Stimulated activated CD8-positive, alpha-beta memory T cell treated with anti-CD3 and anti-CD28 coated beads, Interleukin-7, amount 100 ng/mL, for 1 hour (primary cell): Measurements from ENCODE around the gene RIC1.
"Not testable (repeated sequence)": the region's sequence is repeated elsewhere in the genome, so short reads cannot be mapped to it uniquely, and the experiment has no call there.

Experiments used
- DNase-seq, 2 donors: peaks; one replicate each; pipeline ENCODE4 v3.0.0-alpha.2; 2020; ENCODE audit warnings: low read depth in 2 of 2

Gene RIC1

DNA sequence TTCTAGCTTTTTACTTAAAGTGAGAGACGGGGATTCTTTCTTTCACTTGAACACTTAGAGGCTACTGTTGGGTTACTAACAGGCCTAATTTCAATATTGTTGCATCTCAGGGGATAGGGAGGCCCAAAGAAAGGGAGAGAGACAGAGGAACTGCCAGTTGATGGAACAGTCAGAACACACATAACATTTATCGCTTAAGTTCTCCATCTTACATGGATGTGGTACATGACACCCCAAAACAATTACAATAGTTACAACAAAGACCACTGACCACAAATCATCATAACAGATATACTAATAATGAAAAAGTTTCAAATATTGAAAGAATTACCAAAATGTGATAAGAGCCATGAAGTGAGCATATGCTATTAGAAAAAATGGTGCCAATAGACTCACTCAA is 4.3 kb upstream of the RIC1 start:
- DNase-seq = no peak

- DNase-seq = no peak
These were observed 1.9 kb upstream of the RIC1 start for GRCh38 chr9:5626727-5627634.

- DNase-seq = not testable (repeated sequence)
These were observed 1.2 kb upstream of the RIC1 start for GRCh38 chr9:5627686-5628085.

DNA sequence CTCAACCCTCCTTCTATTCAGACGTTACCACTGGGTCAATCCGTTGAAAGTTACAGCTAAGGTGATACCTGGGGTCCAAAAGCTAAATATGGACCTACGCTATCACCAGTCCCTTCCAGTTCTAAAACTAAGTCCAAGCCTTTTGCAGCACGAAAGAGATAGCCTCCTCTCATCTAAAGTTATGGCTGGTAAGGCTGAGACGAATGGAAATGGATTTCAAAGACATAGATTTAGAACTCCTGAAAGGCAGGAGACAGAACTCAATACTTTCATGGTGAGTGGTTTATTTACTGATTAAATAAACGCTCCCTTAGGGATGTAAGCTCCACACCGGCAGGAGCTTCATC is 751 bp upstream of the RIC1 start:
- DNase-seq = no peak

DNA sequence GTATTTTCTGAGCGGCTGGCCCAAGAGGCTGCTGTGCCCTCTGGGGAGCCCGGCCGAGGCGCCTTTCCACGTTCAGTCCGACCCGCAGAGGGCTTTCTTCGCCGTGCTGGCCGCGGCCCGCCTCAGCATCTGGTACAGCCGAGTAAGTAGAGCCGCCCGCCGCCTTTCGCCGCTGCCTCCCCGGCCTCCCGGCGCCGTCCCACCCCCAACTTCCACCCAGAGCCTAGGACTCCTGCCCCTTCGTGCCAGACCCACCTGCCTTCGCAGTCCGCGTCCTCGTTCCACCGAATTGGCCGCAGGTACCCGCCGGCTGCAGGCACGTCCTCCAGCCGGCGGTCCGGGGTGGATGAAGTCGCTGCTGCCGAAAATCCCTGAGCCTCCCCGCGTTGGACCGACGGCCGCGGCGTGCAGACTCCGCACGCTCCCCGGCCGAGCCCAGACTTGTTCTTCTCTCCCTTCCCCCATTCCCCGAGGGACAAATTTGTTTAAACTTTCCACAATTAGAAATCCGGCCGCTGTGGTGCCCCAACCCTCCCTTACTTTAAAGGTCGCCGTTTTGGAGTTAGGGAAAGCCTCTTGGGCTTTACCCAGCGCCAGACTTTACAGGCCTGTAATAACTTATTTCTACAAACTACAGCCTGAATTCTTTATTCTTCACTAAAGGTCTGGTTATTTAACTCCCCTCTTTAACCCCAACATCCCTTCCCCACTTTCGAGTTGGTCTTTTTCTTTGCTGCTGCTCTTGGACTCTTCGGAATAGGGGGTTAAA is 589 bp downstream of the RIC1 start:
- DNase-seq = peak in 1 of 2 donors; percentile 7

DNA sequence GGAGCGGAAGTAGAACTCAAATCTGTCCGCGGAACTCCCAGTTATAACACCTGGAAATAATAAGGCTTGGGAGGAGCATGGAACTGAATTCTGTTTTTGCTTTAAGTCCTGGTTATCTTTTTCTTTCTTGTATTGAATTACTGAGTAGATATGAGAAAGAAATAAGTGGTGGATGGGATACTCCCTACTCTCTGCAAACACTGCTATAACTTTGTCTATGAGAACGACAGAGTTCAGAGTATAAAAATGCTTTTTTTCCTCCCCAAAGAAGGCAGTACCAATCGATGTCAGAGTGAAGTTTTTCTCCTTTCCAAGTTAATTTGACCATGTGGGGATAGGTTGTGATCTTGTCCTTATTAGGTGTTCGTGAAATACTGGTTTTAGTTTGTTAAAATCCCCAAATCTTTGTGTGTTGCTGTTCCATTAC is 1.2 kb downstream of the RIC1 start:
- DNase-seq = no peak

- no peak for DNase-seq
These were observed 2.1 kb downstream of the RIC1 start for GRCh38 chr9:5631026-5631425.

DNA sequence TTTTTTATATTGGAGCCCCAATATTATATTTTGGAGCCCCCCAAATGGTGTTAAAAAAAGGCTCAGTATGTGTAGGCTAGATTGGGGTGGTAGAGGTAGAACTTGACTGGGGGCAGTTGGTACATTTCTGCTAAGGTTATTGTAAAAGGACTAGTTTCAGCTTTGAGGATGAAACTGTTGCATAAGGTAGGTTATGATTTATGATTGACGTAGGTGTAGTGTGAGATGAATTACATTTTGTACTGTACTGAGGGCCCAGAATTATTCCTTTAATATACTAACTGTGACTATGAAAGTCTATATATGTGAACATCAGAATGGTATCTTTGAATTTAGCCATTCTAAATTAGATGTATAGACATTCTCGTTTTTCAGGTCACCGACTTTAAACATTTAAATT is 3.6 kb downstream of the RIC1 start:
- no peak for DNase-seq

DNA sequence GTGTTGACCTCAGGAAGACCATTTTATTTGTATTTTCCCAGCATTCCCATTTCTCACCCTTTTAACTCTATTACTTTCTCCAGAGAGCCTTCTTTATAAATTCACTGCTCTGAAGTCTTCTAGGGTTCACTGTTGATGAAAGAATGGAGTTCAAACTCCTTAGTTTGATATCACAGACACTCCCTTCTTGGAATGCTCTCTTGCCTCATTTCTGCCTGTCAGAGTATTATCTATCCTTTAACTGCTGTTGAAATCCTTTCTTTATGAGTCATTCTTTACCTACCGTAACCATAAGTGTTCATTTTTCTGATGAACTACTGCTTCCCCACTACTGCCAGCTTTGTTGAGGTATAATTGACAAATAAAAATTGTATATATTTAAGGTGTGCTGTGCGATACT is 4.3 kb downstream of the RIC1 start:
- no peak for DNase-seq

GRCh38 chr9:5635390-5635789 is 6.5 kb downstream of the RIC1 start:
- DNase-seq = no peak

GRCh38 chr9:5639816-5640215 is 10.9 kb downstream of the RIC1 start:
- no peak for DNase-seq

GRCh38 chr9:5642170-5642569 is 13.3 kb downstream of the RIC1 start:
- no peak for DNase-seq

DNA sequence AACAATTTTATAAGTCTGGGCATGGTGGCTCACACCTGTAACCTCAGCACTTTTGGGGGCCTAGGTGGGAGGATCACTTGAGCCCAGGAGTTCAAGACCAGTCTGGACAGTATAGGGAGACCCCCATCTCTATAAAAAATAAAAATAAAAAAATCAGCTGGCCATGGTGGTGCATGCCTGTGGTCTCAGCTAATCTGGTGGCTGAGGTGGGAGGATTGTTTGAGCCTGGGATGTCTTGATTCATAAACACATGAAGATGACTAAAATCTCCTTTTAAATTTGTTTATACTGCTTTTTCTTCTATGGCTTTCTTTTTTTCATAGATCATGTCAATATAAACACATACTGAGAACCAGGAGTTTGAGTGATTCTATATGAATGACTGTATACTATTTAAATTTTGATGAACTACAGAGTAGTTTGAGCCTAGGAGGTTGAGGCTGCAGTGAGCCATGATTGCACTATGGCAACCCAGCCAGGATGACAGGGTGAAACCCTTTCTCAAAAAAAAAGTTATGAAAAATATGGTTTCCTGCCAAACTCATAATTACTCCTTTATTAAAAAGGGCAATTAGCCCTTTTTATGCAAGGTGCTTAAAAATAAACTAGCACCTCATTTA is 14.2 kb downstream of the RIC1 start:
- DNase-seq = no peak

GRCh38 chr9:5644501-5644900 is 15.6 kb downstream of the RIC1 start:
- no peak for DNase-seq

DNA sequence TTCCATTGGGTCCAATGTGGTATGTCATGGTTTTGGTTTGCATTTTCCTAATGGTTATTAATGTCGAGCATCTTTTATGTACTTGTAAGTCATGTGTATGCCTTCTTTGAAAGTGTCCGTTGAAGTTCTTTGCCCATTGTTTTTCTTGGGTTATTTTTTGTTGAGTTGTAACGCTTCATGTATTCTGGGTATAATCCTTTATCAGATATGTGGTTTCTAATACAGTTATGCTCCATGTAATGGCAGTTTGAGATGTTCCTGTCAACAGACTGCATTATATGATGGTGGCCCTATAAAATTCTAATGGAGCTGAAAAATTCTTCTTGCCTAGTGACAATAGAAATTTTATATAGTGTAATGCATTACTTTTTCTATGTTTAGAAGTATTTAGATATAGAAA is 17.2 kb downstream of the RIC1 start:
- DNase-seq = no peak

DNA sequence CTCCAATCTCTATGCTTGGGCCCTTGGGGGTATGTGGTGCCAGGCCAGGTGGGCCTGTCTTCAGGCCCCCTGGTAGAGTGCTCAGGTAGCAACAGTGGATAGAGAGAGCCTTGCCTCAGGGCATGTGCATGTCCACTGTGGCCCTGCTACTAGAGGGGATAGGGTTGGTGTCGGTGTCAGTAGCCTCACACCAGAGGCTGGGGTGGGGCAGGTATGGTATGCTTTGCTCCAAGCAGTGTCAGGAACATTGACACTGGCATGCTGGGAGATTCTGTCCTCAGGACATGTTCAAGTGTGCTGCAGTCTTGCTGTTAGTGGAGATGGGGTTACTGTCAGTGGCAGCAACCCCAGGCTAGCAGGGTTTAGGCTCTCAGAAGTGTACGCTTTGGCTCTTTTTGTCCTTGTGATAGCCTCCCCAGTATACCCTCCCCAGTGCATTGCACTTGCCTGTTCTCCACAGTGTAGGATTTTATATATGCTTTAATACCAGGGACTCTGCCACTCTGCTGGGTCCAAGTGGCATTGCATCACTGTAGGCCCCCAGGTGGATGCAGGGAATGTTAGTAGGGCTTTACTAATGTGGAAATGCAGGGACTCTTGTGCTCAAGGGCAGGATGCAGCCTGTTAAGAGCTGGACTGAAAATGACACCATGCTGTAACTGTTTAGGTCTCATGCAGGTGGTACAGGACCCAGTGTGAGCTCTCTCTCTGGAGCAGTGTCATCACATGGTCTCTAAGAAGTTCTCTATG is 21.6 kb downstream of the RIC1 start:
- no peak for DNase-seq

DNA sequence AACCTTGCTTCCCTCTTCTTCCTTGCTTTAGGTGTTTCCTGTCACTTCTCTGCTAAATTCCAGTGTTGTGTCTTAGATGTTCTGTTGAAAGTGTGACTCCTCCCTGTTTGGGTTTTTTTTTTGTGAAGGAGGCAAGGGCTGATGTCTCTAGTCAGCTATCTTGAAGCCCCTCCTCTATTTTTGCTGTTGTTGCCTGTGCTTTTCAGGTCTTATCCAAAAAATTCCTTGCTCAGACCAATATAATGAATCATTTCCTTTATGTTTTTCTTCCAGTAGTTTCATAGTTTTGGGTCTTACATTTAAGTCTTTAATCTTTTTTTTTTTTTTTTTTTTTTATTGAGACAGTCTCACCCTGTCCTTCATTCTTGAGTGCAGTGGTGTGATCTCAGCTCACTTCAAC is 22.3 kb downstream of the RIC1 start:
- no peak for DNase-seq

- no peak for DNase-seq
These were observed 23.9 kb downstream of the RIC1 start for GRCh38 chr9:5652821-5653220.

DNA sequence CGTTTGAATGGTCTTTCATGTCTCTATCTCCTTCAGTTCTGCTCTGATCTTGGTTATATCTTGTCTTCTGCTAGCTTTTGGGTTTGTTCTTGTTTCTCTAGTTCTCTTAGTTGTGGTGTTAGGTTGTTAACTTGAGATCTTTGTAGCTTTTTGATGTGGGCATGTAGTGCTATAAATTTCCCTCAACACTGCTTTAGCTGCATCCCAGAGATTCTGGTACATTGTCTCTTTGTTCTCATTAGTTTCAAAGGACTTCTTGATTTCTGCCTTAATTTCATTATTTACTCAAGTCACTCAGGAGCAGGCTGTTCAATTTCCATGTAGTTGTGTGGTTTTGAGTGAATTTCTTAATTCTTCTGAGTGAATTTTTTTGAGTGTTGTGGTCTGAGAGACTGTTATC is 33.9 kb downstream of the RIC1 start:
- not testable (repeated sequence) for DNase-seq

- no peak for DNase-seq
These were observed 36.2 kb downstream of the RIC1 start for GRCh38 chr9:5665059-5665458.

DNA sequence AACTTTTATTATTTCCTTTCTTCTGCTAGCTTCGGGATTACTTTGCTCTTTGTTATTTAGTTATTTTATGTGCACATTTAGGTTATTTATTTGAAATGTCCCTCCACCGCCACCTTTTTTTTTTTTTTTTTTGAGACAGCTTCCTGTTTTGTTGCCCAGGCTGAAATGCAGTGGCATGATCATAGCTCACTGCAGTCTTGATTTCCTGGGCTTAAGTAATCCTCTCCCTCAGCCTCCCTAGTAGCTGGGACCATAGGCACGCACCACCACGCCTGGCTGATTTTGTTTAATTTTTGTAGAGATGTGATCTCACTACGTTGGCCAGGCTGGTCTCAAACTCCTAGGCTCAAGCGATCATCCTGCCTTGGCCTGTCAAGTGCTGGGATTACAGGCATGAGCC is 38.5 kb downstream of the RIC1 start:
- DNase-seq = no peak

DNA sequence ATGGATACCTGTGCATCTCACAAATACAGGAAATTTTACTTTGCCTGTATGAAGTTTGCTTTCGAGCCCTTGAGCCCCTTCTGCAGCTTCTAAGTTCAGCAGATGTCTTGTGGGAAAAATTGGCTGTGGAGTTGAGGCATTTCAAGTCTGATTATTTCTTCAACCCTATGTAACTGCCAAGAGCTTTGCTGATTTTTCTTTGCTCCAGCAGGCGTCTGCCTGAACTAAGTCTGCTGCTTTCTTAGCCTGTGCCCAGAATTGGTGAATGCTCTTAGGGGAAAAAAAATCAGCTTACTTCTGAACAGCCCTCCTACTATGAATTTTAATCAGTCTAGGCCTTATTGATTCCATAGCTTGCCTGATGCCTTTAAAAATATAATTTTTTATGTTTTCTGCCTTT is 41.2 kb downstream of the RIC1 start:
- no peak for DNase-seq
